ENCODE measurements around the gene ELK3. TPM values are rescaled to one million over a fixed set of nuclear protein-coding genes. Genes with fewer than 3 reads are reported as not detected.

ELK3 gene
- total and polyA plus RNA-seq, 2 of the 13 experiments (the other 11 are each of a cell fraction or from before 2014, with no cell fraction given), result 2.9 to 3.2 TPM

DNA sequence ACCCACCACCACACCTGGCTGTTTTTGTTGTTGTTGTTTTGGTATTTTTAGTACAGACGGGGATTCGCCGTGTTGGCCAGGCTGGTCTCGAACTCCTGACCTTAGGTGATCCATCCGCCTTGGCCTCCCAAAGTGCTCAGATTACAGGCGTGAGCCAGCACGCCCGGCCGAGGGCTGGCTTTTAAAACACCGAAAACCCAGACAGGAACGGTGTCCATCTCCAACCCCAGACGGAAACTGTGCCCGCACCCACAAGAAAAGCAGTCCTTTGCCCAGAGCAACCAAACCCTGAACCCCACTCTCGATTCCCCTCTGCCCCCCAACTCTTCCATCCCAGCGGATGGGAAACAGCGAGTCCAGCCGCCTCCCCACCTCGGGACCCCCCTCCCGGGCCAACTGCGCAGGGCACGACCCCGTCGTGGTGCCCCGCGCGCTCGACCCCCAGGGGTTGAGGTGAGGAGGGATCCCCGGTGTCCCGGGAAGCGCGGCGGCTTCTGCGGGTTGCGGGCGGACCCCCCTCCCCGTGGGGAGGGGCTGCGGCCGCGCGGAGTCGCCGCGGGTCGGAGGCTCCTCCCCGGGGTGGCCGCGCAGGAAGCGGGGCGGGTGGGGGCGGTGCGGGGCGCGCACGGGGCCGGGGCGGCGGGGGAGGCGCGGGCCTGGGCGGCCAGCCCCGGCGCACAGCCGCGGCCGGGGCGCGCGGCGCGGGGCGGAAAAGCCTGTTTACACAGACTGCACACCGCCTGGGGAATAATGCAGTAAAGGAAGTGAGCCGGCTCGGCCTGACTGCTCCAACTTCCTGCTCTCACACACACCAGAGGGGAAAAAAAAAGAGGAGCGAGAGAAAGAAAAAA lies at the start of gene ELK3 (continued):
- TF ChIP-seq, protein P1, sequence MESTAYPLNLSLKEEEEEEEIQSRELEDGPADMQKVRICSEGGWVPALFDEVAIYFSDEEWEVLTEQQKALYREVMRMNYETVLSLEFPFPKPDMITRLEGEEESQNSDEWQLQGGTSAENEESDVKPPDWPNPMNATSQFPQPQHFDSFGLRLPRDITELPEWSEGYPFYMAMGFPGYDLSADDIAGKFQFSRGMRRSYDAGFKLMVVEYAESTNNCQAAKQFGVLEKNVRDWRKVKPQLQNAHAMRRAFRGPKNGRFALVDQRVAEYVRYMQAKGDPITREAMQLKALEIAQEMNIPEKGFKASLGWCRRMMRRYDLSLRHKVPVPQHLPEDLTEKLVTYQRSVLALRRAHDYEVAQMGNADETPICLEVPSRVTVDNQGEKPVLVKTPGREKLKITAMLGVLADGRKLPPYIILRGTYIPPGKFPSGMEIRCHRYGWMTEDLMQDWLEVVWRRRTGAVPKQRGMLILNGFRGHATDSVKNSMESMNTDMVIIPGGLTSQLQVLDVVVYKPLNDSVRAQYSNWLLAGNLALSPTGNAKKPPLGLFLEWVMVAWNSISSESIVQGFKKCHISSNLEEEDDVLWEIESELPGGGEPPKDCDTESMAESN (CRISPR knock-in tag; conservative IDR thresholded peaks at IDR 0.05), result 0 out of 2 replicates have a peak, but pooled peaks have one; percentile 44
- TF ChIP-seq AHR (CRISPR knock-in tag; IDR thresholded peaks at IDR 0.05) (no peak), YEATS2 (CRISPR knock-in tag; IDR thresholded peaks at IDR 0.05; ENCODE audit: borderline replicate concordance) (no peak), RXRA (CRISPR knock-in tag; IDR thresholded peaks at IDR 0.05) (0 out of 2 replicates have a peak, but pooled peaks have one; percentile 6), MAFG (CRISPR knock-in tag; IDR thresholded peaks at IDR 0.05) (no peak), TP53 (CRISPR knock-in tag; conservative IDR thresholded peaks at IDR 0.05) (no peak), ZFP62 (CRISPR knock-in tag; IDR thresholded peaks at IDR 0.05) (no peak), EHMT2 (IDR thresholded peaks at IDR 0.05; ENCODE audit: borderline replicate concordance, low read depth, low read length) (no peak), FOXA3 (CRISPR knock-in tag; IDR thresholded peaks at IDR 0.05) (peak; percentile 65), ZNF274 (CRISPR knock-in tag; IDR thresholded peaks at IDR 0.05) (0 out of 2 replicates have a peak, but pooled peaks have one; percentile 21), ZNF644 (CRISPR knock-in tag; IDR thresholded peaks at IDR 0.05; ENCODE audit: low read depth) (no peak), ZKSCAN8 (CRISPR knock-in tag; IDR thresholded peaks at IDR 0.05; ENCODE audit: borderline replicate concordance) (no peak)
- TF ChIP-seq, protein P2, sequence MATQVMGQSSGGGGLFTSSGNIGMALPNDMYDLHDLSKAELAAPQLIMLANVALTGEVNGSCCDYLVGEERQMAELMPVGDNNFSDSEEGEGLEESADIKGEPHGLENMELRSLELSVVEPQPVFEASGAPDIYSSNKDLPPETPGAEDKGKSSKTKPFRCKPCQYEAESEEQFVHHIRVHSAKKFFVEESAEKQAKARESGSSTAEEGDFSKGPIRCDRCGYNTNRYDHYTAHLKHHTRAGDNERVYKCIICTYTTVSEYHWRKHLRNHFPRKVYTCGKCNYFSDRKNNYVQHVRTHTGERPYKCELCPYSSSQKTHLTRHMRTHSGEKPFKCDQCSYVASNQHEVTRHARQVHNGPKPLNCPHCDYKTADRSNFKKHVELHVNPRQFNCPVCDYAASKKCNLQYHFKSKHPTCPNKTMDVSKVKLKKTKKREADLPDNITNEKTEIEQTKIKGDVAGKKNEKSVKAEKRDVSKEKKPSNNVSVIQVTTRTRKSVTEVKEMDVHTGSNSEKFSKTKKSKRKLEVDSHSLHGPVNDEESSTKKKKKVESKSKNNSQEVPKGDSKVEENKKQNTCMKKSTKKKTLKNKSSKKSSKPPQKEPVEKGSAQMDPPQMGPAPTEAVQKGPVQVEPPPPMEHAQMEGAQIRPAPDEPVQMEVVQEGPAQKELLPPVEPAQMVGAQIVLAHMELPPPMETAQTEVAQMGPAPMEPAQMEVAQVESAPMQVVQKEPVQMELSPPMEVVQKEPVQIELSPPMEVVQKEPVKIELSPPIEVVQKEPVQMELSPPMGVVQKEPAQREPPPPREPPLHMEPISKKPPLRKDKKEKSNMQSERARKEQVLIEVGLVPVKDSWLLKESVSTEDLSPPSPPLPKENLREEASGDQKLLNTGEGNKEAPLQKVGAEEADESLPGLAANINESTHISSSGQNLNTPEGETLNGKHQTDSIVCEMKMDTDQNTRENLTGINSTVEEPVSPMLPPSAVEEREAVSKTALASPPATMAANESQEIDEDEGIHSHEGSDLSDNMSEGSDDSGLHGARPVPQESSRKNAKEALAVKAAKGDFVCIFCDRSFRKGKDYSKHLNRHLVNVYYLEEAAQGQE (IDR thresholded peaks at IDR 0.05; ENCODE audit: borderline replicate concordance in 1 of 2, low read depth in 1 of 2, low read length in 2 of 2), result no peak
- TF ChIP-seq, protein P3, sequence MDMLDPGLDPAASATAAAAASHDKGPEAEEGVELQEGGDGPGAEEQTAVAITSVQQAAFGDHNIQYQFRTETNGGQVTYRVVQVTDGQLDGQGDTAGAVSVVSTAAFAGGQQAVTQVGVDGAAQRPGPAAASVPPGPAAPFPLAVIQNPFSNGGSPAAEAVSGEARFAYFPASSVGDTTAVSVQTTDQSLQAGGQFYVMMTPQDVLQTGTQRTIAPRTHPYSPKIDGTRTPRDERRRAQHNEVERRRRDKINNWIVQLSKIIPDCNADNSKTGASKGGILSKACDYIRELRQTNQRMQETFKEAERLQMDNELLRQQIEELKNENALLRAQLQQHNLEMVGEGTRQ (IDR thresholded peaks at IDR 0.05; ENCODE audit: low read depth, low read length), result no peak
- TF ChIP-seq, protein P3 (CRISPR knock-in tag; IDR thresholded peaks at IDR 0.05; ENCODE audit: borderline replicate concordance), result no peak

All from HepG2 (cell line).